CD4-positive, alpha-beta T cell treated with Interleukin-12 subunit alpha and Interleukin-12 subunit beta, for 1 hour (primary cell): Measurements from ENCODE around the gene AKAP6.

Source experiments
- DNase-seq: peaks from one replicate; pipeline ENCODE4 v3.0.0-alpha.2; 2020

AKAP6 gene

GRCh38 chr14:32593290-32593942, 264.3 kb downstream of the AKAP6 start:
- DNase-seq: no peak

- no peak for DNase-seq
Measured at GRCh38 chr14:32594766-32595165, 265.7 kb downstream of the AKAP6 start.

- no peak for DNase-seq
Measured at GRCh38 chr14:32595497-32595896, 266.4 kb downstream of the AKAP6 start.

GRCh38 chr14:32596390-32596789, 267.3 kb downstream of the AKAP6 start:
- DNase-seq: no peak

GRCh38 chr14:32597771-32598170, 268.7 kb downstream of the AKAP6 start:
- no peak for DNase-seq

GRCh38 chr14:32601069-32601468, 272.0 kb downstream of the AKAP6 start:
- DNase-seq: no peak

- DNase-seq: no peak
Measured at GRCh38 chr14:32601906-32602305, 272.8 kb downstream of the AKAP6 start.

GRCh38 chr14:32602699-32603098, 273.6 kb downstream of the AKAP6 start:
- no peak for DNase-seq

GRCh38 chr14:32603992-32604565, 275.0 kb downstream of the AKAP6 start:
- no peak for DNase-seq

- no peak for DNase-seq
Measured at GRCh38 chr14:32606301-32606700, 277.2 kb downstream of the AKAP6 start.

GRCh38 chr14:32607399-32607798, 278.3 kb downstream of the AKAP6 start:
- DNase-seq: no peak

- DNase-seq: no peak
Measured at GRCh38 chr14:32608857-32609256, 279.8 kb downstream of the AKAP6 start.

GRCh38 chr14:32609388-32609787, 280.3 kb downstream of the AKAP6 start:
- DNase-seq: no peak

GRCh38 chr14:32611752-32612151, 282.7 kb downstream of the AKAP6 start:
- no peak for DNase-seq

- DNase-seq: no peak
Measured at GRCh38 chr14:32618991-32619390, 289.9 kb downstream of the AKAP6 start.

- DNase-seq: no peak
Measured at GRCh38 chr14:32620303-32620702, 291.2 kb downstream of the AKAP6 start.

- no peak for DNase-seq
Measured at GRCh38 chr14:32620724-32621123, 291.6 kb downstream of the AKAP6 start.

GRCh38 chr14:32621585-32621984, 292.5 kb downstream of the AKAP6 start:
- no peak for DNase-seq

GRCh38 chr14:32622742-32623141, 293.6 kb downstream of the AKAP6 start:
- no peak for DNase-seq

GRCh38 chr14:32623300-32624093, 294.4 kb downstream of the AKAP6 start:
- DNase-seq: no peak

- DNase-seq: no peak
Measured at GRCh38 chr14:32625211-32625610, 296.1 kb downstream of the AKAP6 start.

GRCh38 chr14:32627545-32628298, 298.6 kb downstream of the AKAP6 start:
- DNase-seq: no peak

GRCh38 chr14:32629236-32629635, 300.1 kb downstream of the AKAP6 start:
- no peak for DNase-seq
